ENCODE measurements around the gene ZFPM1.
"Not testable (repeated sequence)": the region's sequence is repeated elsewhere in the genome, so short reads cannot be mapped to it uniquely, and the experiment has no call there.

The ZFPM1 gene

DNA sequence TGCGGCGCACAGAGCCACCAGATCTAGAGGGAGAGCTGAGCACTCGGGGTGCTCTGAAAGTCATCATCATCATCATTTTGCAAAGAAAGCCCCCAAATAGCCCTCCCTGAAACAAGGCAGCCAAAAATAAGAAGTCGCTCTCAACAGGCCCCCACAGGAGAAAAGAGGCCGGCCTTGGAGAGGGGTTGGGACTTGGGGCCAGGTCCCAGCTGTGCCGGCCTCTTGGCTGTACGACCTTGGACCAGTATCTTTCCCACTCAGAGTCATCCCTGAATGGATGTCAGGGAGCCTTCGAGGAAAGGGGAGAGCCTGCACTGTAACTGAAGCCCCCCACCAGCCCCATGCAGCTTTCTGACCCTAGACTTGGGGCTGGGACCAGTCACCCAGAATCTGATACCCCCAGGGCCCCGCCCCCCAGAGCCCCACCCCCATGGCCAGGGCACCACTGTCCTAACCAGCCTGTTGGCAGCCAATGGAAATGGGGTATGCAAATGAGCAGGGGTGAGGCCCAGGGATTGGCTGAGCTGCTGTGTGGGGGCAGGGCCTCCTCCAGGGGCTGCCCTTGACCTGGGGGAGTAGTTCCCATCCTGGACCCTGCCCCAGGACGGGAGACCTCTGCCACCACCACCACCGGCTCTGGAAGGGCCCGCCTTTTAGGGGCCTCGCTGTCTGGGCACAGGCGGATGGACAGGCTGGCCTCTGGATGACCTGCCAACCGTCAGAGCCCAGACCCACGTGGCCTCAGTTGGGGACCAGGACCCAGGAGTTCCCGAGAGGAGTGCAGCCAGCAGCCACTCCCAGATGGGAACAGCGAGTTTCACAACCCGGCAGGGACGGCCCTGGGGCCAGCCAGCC, 15.4 kb downstream of the ZFPM1 start:
- H3K36me3 ChIP-seq (ENCODE audit: insufficient read depth): no peaks in the 10 kb centered on the region

GRCh38 chr16:88469615-88470395, 16.7 kb downstream of the ZFPM1 start:
- Histone ChIP-seq H3K27ac (no peak overlapping the region), H3K4me1 (ENCODE audit: low read depth, poor library complexity, severe bottlenecking) (no peaks in the 10 kb centered on the region), H3K4me3 (IDR thresholded peaks at IDR 0.05; ENCODE audit: insufficient read depth, low read depth, low read length) (no peak overlapping the region), H3K79me2 (ENCODE audit: insufficient read depth, low read depth) (no peaks in the 10 kb centered on the region), H4K20me1 (ENCODE audit: insufficient read depth) (no peaks in the 10 kb centered on the region), H3K27me3 (ENCODE audit: insufficient read depth, low read depth) (peaks cover 49% of the 10 kb centered on the region; the same call in 1 of the 2 replicates), H2AFZ (ENCODE audit: low read depth) (no peak overlapping the region), H3K4me2 (no peak overlapping the region), H3K36me3 (ENCODE audit: insufficient read depth) (no peaks in the 10 kb centered on the region), H3K9ac (no peak overlapping the region)
- TF ChIP-seq CTCF (conservative IDR thresholded peaks at IDR 0.05; ENCODE audit: low read depth, low read length): no peak

More for the DNA sequence above, 15.4 kb downstream of the ZFPM1 start:
- H4K20me1 ChIP-seq (ENCODE audit: insufficient read depth): no peaks in the 10 kb centered on the region
- H3K4me2 ChIP-seq: no peak overlapping the region
- H3K27ac ChIP-seq: no peak overlapping the region
- H2AFZ ChIP-seq (ENCODE audit: low read depth): no peak overlapping the region
- no peak overlapping the region for H3K4me3 ChIP-seq (IDR thresholded peaks at IDR 0.05; ENCODE audit: insufficient read depth, low read depth, low read length)
- no peak overlapping the region for H3K9ac ChIP-seq
- H3K79me2 ChIP-seq (ENCODE audit: insufficient read depth, low read depth): no peaks in the 10 kb centered on the region
- TF ChIP-seq CTCF (conservative IDR thresholded peaks at IDR 0.05; ENCODE audit: low read depth, low read length): no peak
- H3K4me1 ChIP-seq (ENCODE audit: low read depth, poor library complexity, severe bottlenecking): no peaks in the 10 kb centered on the region
- peaks cover 50% of the 10 kb centered on the region for H3K27me3 ChIP-seq (ENCODE audit: insufficient read depth, low read depth)

DNA sequence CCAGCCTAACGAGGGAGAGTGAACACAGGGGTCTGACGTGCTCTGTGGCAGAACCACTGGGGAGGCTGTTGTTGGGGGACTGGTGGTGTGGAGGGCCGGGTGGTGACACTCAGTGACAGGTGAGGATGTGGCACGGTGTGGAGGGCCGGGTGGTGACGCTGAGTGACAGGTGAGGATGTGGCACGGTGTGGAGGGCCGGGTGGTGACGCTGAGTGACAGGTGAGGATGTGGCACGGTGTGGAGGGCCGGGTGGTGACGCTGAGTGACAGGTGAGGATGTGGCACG, 17.3 kb downstream of the ZFPM1 start:
- not testable (repeated sequence) for H3K79me2 ChIP-seq (ENCODE audit: insufficient read depth, low read depth); H3K4me1 ChIP-seq (ENCODE audit: low read depth, poor library complexity, severe bottlenecking); H4K20me1 ChIP-seq (ENCODE audit: insufficient read depth); H3K9ac ChIP-seq; H3K4me2 ChIP-seq; H3K4me3 ChIP-seq (IDR thresholded peaks at IDR 0.05; ENCODE audit: insufficient read depth, low read depth, low read length); H2AFZ ChIP-seq (ENCODE audit: low read depth); H3K36me3 ChIP-seq (ENCODE audit: insufficient read depth); H3K27ac ChIP-seq
- peaks cover 52% of the 10 kb centered on the region; the same call in 1 of the 2 replicates for H3K27me3 ChIP-seq (ENCODE audit: insufficient read depth, low read depth)

DNA sequence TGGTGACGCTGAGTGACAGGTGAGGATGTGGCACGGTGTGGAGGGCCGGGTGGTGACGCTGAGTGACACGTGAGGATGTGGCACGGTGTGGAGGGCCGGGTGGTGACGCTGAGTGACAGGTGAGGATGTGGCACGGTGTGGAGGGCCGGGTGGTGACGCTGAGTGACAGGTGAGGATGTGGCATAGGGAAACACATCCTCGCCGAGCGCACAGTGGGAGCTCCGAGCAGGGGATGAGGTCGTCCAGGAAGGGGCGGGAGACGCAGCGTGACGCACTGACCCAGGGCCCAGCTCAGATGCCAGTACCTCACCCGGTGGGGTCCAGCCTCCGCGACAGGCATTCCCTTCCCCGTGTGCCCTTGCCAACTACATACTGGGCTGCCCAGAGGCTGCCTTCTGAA, 17.6 kb downstream of the ZFPM1 start:
- not testable (repeated sequence) for H3K4me1 ChIP-seq (ENCODE audit: low read depth, poor library complexity, severe bottlenecking); H4K20me1 ChIP-seq (ENCODE audit: insufficient read depth); H3K9ac ChIP-seq

DNA sequence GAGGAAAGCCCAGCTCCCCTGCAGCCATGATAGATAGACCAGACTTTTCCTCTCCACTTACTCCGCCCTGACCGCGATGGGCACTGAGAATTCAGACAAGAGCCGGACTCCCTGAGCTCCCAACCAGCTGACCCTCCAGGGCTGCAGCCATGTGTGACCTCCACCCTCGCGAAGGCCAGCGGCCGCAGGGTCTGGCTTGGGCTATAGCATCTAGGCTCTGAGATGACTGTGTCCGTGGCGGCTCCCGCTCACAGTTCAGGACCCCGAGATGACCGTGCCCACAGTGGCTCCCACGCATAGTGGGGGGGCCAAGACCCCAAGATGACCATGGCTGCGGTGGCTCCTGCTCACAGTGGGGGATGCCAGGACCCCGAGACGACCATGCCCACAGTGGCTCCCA, 18.0 kb downstream of the ZFPM1 start:
- Histone ChIP-seq H3K9ac (no peak overlapping the region), H3K4me3 (IDR thresholded peaks at IDR 0.05; ENCODE audit: insufficient read depth, low read depth, low read length) (no peak overlapping the region)

More for the DNA sequence above, 17.6 kb downstream of the ZFPM1 start:
- not testable (repeated sequence) for H3K4me3 ChIP-seq (IDR thresholded peaks at IDR 0.05; ENCODE audit: insufficient read depth, low read depth, low read length); H2AFZ ChIP-seq (ENCODE audit: low read depth); H3K4me2 ChIP-seq; H3K36me3 ChIP-seq (ENCODE audit: insufficient read depth); H3K27ac ChIP-seq; H3K79me2 ChIP-seq (ENCODE audit: insufficient read depth, low read depth)
- peaks cover 51% of the 10 kb centered on the region; the same call in 1 of the 2 replicates for H3K27me3 ChIP-seq (ENCODE audit: insufficient read depth, low read depth)

More for the DNA sequence above, 18.0 kb downstream of the ZFPM1 start:
- Histone ChIP-seq H3K4me1 (ENCODE audit: low read depth, poor library complexity, severe bottlenecking) (no peaks in the 10 kb centered on the region), H3K4me2 (no peak overlapping the region), H3K79me2 (ENCODE audit: insufficient read depth, low read depth) (no peaks in the 10 kb centered on the region), H3K27ac (no peak overlapping the region), H4K20me1 (ENCODE audit: insufficient read depth) (no peaks in the 10 kb centered on the region), H3K27me3 (ENCODE audit: insufficient read depth, low read depth) (peaks cover 50% of the 10 kb centered on the region), H2AFZ (ENCODE audit: low read depth) (no peak overlapping the region), H3K36me3 (ENCODE audit: insufficient read depth) (no peaks in the 10 kb centered on the region)
- no peak for TF ChIP-seq CTCF (conservative IDR thresholded peaks at IDR 0.05; ENCODE audit: low read depth, low read length)
